IMR-90 (cell line): Measurements from ENCODE around the gene DYNLT2. TPM values are rescaled to one million over a fixed set of nuclear protein-coding genes. Genes with fewer than 3 reads are reported as not detected.

Experiments
- ATAC-seq: fragments of 200-7000 bp; cut with Tn5 transposase; 2 replicates; pipeline ENCODE4 v1.9.1; 2020; ENCODE audit warnings: low read depth, mild to moderate bottlenecking, moderate library complexity
- BruUV-seq: library from RNA; stranded (reverse); fragments of 400-500 nt; replicated peaks from 2 replicates; lab custom pipeline; 2021; lab: Mats Ljungman, UMichigan
- CTCF ChIA-PET: fragments of 300-600 bp; formaldehyde crosslinking; extraction: SDS; loops from one replicate; lab custom pipeline; 2021; ENCODE audit warnings: antibody characterized with exemption; lab: Yijun Ruan, JAX
- POLR2A ChIA-PET: fragments of 300-600 bp; sonication (Branson Sonifier 250); formaldehyde crosslinking; loops from one replicate; lab custom pipeline; 2022; ENCODE audit warnings: antibody characterized with exemption; ENCODE audit not compliant: unreplicated experiment; lab: Charles Lee
- DNase-seq: peaks from one replicate; pipeline ENCODE4 v3.0.0; 2013
- H2AFZ ChIP-seq: replicated peaks from 2 replicates; pipeline ENCODE3; 2013; ENCODE audit warnings: low read length, mild to moderate bottlenecking; ENCODE audit not compliant: poor library complexity
- H2AK5ac ChIP-seq: 2 replicates; pipeline ENCODE4 v1.6.1; 2013; ENCODE audit warnings: low read depth, low read length, inconsistent platforms
- H2AK9ac ChIP-seq: replicated peaks from 2 replicates; pipeline ENCODE3; 2013; ENCODE audit warnings: mild to moderate bottlenecking, low read depth, low read length, moderate library complexity; ENCODE audit not compliant: poor library complexity
- H2BK120ac ChIP-seq: 2 replicates; pipeline ENCODE4 v1.6.1; 2013; ENCODE audit warnings: low read depth, low read length, inconsistent platforms
- H2BK15ac ChIP-seq: 3 replicates; pipeline ENCODE4 v1.6.1; 2013; ENCODE audit warnings: low read depth, low read length, inconsistent platforms
- H2BK20ac ChIP-seq: 2 replicates; pipeline ENCODE4 v1.6.1; 2013; ENCODE audit warnings: low read depth, mild to moderate bottlenecking, inconsistent platforms, low read length, moderate library complexity
- H2BK5ac ChIP-seq: 2 replicates; pipeline ENCODE4 v1.6.1; 2013; ENCODE audit warnings: mild to moderate bottlenecking, low read depth, low read length, inconsistent platforms; ENCODE audit not compliant: poor library complexity, severe bottlenecking
- H3K14ac ChIP-seq: replicated peaks from 2 replicates; pipeline ENCODE4 v1.6.1; 2013; ENCODE audit warnings: low read depth, low read length, inconsistent platforms
- H3K18ac ChIP-seq: 2 replicates; pipeline ENCODE4 v1.6.1; 2013; ENCODE audit warnings: low read depth, low read length, control low read depth
- H3K23ac ChIP-seq: 2 replicates; pipeline ENCODE4 v1.6.1; 2013; ENCODE audit warnings: low read depth, low read length, inconsistent platforms
- H3K27ac ChIP-seq: 2 replicates; pipeline ENCODE4 v1.5.1; 2013; ENCODE audit warnings: mild to moderate bottlenecking, control low read depth, low read length; ENCODE audit not compliant: insufficient read depth
- H3K27me3 ChIP-seq: 2 replicates; pipeline ENCODE4 v1.6.1; 2013; ENCODE audit warnings: low read length; ENCODE audit not compliant: control insufficient read depth, insufficient read depth
- H3K36me3 ChIP-seq: 2 replicates; pipeline ENCODE4 v1.6.1; 2013; ENCODE audit warnings: low read length, mixed read lengths; ENCODE audit not compliant: control insufficient read depth, insufficient read depth
- H3K4ac ChIP-seq: 2 replicates; pipeline ENCODE4 v1.6.1; 2013; ENCODE audit warnings: low read depth, low read length, inconsistent platforms
- H3K4me1 ChIP-seq: 2 replicates; pipeline ENCODE4 v1.6.1; 2013; ENCODE audit warnings: low read length, mixed read lengths; ENCODE audit not compliant: control insufficient read depth, insufficient read depth
- H3K4me2 ChIP-seq: 2 replicates; pipeline ENCODE4 v1.6.1; 2013; ENCODE audit warnings: low read depth, mild to moderate bottlenecking, control low read depth, low read length, moderate library complexity
- H3K4me3 ChIP-seq: 2 replicates; pipeline ENCODE4 v1.5.1; 2013; ENCODE audit warnings: low read depth, mild to moderate bottlenecking, control low read depth, low read length, moderate library complexity; ENCODE audit not compliant: insufficient read depth
- H3K56ac ChIP-seq: 2 replicates; pipeline ENCODE4 v1.6.1; 2013; ENCODE audit warnings: low read length, inconsistent platforms; ENCODE audit not compliant: insufficient read depth; ENCODE audit errors: extremely low read depth
- H3K79me1 ChIP-seq, 2 experiments: 2 replicates each; pipeline ENCODE4 v1.6.1; 2013; ENCODE audit warnings: low read length in 2 of 2, inconsistent platforms in 1 of 2, low read depth in 1 of 2
- H3K9ac ChIP-seq: 2 replicates; pipeline ENCODE4 v1.6.1; 2013; ENCODE audit warnings: low read depth, low read length, control low read depth
- H3K9me1 ChIP-seq: 2 replicates; pipeline ENCODE4 v1.6.1; 2013; ENCODE audit warnings: low read length, inconsistent platforms; ENCODE audit not compliant: insufficient read depth
- H3K9me3 ChIP-seq: 2 replicates; pipeline ENCODE4 v1.6.1; 2013; ENCODE audit warnings: low read length; ENCODE audit not compliant: control insufficient read depth, insufficient read depth
- H4K20me1 ChIP-seq: 2 replicates; pipeline ENCODE4 v1.6.1; 2013; ENCODE audit warnings: low read length, inconsistent platforms; ENCODE audit not compliant: insufficient read depth
- H4K5ac ChIP-seq: 2 replicates; pipeline ENCODE4 v1.6.1; 2013; ENCODE audit warnings: mild to moderate bottlenecking, low read depth, low read length, control low read depth
- H4K8ac ChIP-seq, 2 experiments: 2 replicates each; pipeline ENCODE4 v1.6.1; 2013; ENCODE audit warnings: low read depth in 2 of 2, low read length in 2 of 2, control low read depth in 1 of 2, inconsistent platforms in 1 of 2
- H4K91ac ChIP-seq: 2 replicates; pipeline ENCODE4 v1.6.1; 2013; ENCODE audit warnings: low read depth, low read length, inconsistent platforms; ENCODE audit not compliant: insufficient read depth
- BHLHE40 ChIP-seq: fragments of 150-350 bp; IDR thresholded peaks from 2 replicates; pipeline ENCODE4 v1.6.1; 2016; ENCODE audit warnings: mild to moderate bottlenecking, low read depth, low read length
- CEBPB ChIP-seq: IDR thresholded peaks from 2 replicates; pipeline ENCODE4 v1.6.1; 2012; ENCODE audit warnings: low read depth, low read length, improper control_type of control experiment
- CHD1 ChIP-seq: IDR thresholded peaks from 2 replicates; pipeline ENCODE4 v1.6.1; 2012; ENCODE audit warnings: low read depth, low read length, improper control_type of control experiment
- CTCF ChIP-seq: conservative IDR thresholded peaks from 2 replicates; pipeline ENCODE4 v1.5.1; 2012; ENCODE audit warnings: mild to moderate bottlenecking, low read depth, low read length, improper control_type of control experiment
- ELK1 ChIP-seq: fragments of 150-350 bp; IDR thresholded peaks from 2 replicates; pipeline ENCODE4 v1.6.1; 2016; ENCODE audit warnings: low read depth, mild to moderate bottlenecking, low read length, moderate library complexity, borderline replicate concordance
- FOS ChIP-seq: fragments of 150-350 bp; IDR thresholded peaks from 2 replicates; pipeline ENCODE4 v1.6.1; 2016; ENCODE audit warnings: low read depth, low read length
- MAFK ChIP-seq: IDR thresholded peaks from 2 replicates; pipeline ENCODE4 v1.6.1; 2012; ENCODE audit warnings: low read depth, low read length, improper control_type of control experiment
- MXI1 ChIP-seq: IDR thresholded peaks from 2 replicates; pipeline ENCODE4 v1.6.1; 2012; ENCODE audit warnings: low read depth, mild to moderate bottlenecking, low read length, moderate library complexity, borderline replicate concordance
- NFE2L2 ChIP-seq: fragments of 150-350 bp; IDR thresholded peaks from 2 replicates; pipeline ENCODE4 v1.6.1; 2016; ENCODE audit warnings: low read depth, mild to moderate bottlenecking, low read length
- POLR2A ChIP-seq: IDR thresholded peaks from 2 replicates; pipeline ENCODE4 v1.6.1; 2012; ENCODE audit warnings: mild to moderate bottlenecking, low read depth, low read length
- RAD21 ChIP-seq: IDR thresholded peaks from 2 replicates; pipeline ENCODE4 v1.6.1; 2012; ENCODE audit warnings: low read length, improper control_type of control experiment
- RCOR1 ChIP-seq: IDR thresholded peaks from 2 replicates; pipeline ENCODE4 v1.6.1; 2012; ENCODE audit warnings: mild to moderate bottlenecking, low read length, improper control_type of control experiment; ENCODE audit not compliant: insufficient replicate concordance
- SMC3 ChIP-seq: fragments of 150-350 bp; IDR thresholded peaks from 2 replicates; pipeline ENCODE4 v1.6.1; 2016; ENCODE audit warnings: low read depth, mild to moderate bottlenecking, antibody characterized with exemption, low read length, moderate library complexity
- USF2 ChIP-seq: fragments of 150-350 bp; IDR thresholded peaks from 2 replicates; pipeline ENCODE4 v1.6.1; 2017; ENCODE audit warnings: mild to moderate bottlenecking, antibody characterized with exemption, low read length, low read depth
- WGBS, 2 experiments: methylation state at CpG; one replicate each; pipeline versions ENCODE4 v1.1.5 to v1.1.7; 2013; ENCODE audit warnings: missing lambda C conversion rate in 2 of 2; ENCODE audit not compliant: insufficient read length in 1 of 2; ENCODE audit errors: extremely low coverage in 2 of 2; 5-methylcytosine and 5-hydroxymethylcytosine counted together
- dilution Hi-C: fragments of 300-500 bp; cut with HindIII; formaldehyde crosslinking; loops from one replicate; pipeline ENCODE4 v1.14.3; 2018; ENCODE audit warnings: low sequenced_read_pairs; ENCODE audit not compliant: unreplicated experiment
- in situ Hi-C: fragments of 300-500 bp; cut with MboI; formaldehyde crosslinking; loops from 3 replicates; pipeline ENCODE4 v1.14.3; 2019; ENCODE audit warnings: low sequenced_read_pairs, inconsistent platforms, mixed read lengths
- intact Hi-C: fragments of 100-400 bp; cut with micrococcal nuclease; formaldehyde crosslinking; loops from 2 replicates; pipeline ENCODE4 v1.10.0; 2022
- polyA plus RNA-seq, 3 experiments: library from polyadenylated mRNA; depleted of rRNA; stranded (reverse); fragments of >200 nt; gene quantifications; 2 replicates each; pipeline ENCODE4 v1.2.3, GENCODE V29; 2012; ENCODE audit warnings: low replicate concordance in 1 of 3
- total RNA-seq: library from RNA; depleted of rRNA; stranded (reverse); fragments of >200 nt; gene quantifications from 2 replicates; pipeline ENCODE4 v1.2.3, GENCODE V29; 2012

Gene DYNLT2
- total and polyA plus RNA-seq, 2 of the 4 experiments (the other 2 are of a cell fraction), result 0.36 to 0.44 TPM

GRCh38 chr6:169714595-169714994 is 36.8 kb downstream of the DYNLT2 start:
- H4K5ac ChIP-seq, result no peak overlapping the region
- no peak overlapping the region for H2AK9ac ChIP-seq
- no peaks in the 10 kb centered on the region for H3K27me3 ChIP-seq
- no peak overlapping the region for H2AFZ ChIP-seq
- H3K9me3 ChIP-seq, result no peaks in the 10 kb centered on the region
- ATAC-seq (no peak), DNase-seq (no peak)
- in situ Hi-C loops, result loop anchor here (10.0 kb wide), 1 partner anchor 820 kb away; no protein-coding TSS in a partner anchor
- no peak overlapping the region for H2AK5ac ChIP-seq
- H3K9ac ChIP-seq, result no peak overlapping the region
- H3K4me2 ChIP-seq, result no peak overlapping the region
- no peak overlapping the region for H2BK5ac ChIP-seq
- H3K9me1 ChIP-seq, result no peaks in the 10 kb centered on the region
- no peak overlapping the region for H3K56ac ChIP-seq
- H3K36me3 ChIP-seq, result peaks cover 45% of the 10 kb centered on the region
- no peak overlapping the region for H3K18ac ChIP-seq
- ChIA-PET CTCF (interaction anchor here (0.6 to 1.6 kb wide), 2 partner anchors 32 to 526 kb away, joined by 3 to 10 read pairs; no protein-coding TSS in a partner anchor), POLR2A (no interaction called here)
- H2BK120ac ChIP-seq, result no peak overlapping the region
- no peak overlapping the region for H3K4ac ChIP-seq
- BruUV-seq, result no TSS peak
- WGBS, 2 experiments, result no CpG with 5 or more reads among the region's 9 CpGs
- no peak overlapping the region for H4K91ac ChIP-seq
- H3K4me1 ChIP-seq, result no peaks in the 10 kb centered on the region
- H3K14ac ChIP-seq, result no peak overlapping the region
- no peak overlapping the region for H4K8ac ChIP-seq
- intact Hi-C loops, result no loop called here
- H2BK15ac ChIP-seq, result no peak overlapping the region
- peaks cover 14 to 20% of the 10 kb centered on the region in 2 experiments for H3K79me1 ChIP-seq
- H2BK20ac ChIP-seq, result no peak overlapping the region
- no peak overlapping the region for H3K4me3 ChIP-seq
- dilution Hi-C loops, result no loop called here
- peaks cover 6% of the 10 kb centered on the region; the same call in 1 of the 2 replicates for H4K20me1 ChIP-seq
- no peak overlapping the region for H3K27ac ChIP-seq
- no peak overlapping the region for H3K23ac ChIP-seq
- no peak for TF ChIP-seq BHLHE40
- TF ChIP-seq CTCF, result no peak
- no peak for TF ChIP-seq NFE2L2
- TF ChIP-seq MAFK, result no peak
- no peak for TF ChIP-seq CEBPB
- TF ChIP-seq MXI1, result no peak
- no peak for TF ChIP-seq POLR2A
- TF ChIP-seq RCOR1, result no peak
- no peak for TF ChIP-seq CHD1
- no peak for TF ChIP-seq USF2
- TF ChIP-seq RAD21, result no peak
- TF ChIP-seq ELK1, result no peak
- no peak for TF ChIP-seq FOS
- TF ChIP-seq SMC3, result no peak
